Measurements from ENCODE around the gene DMGDH. TPM values are rescaled to one million over a fixed set of nuclear protein-coding genes. Genes with fewer than 3 reads are reported as not detected.

DMGDH gene
- total RNA-seq, 1 experiment from 2014 or later: not detected

DNA sequence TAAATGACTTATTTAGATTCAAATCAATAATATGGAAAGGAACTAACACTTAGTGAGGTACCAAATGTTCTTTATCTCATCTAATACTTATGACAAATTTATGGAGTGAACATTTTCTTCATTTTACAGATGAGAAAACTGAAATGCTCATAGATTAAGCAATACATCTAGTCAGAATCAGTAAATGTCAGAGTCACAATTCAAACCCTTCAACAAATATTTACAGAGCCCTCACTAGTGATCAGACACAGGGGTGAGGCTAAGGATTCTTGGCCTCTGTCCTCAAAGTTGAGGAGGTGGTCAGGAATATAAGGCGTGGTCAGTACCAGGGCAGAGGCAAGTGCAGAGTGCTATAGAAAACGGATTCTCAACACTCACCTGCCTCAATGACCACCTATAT lies 54.8 kb downstream of the DMGDH start:
- Histone ChIP-seq H2BK12ac (ENCODE audit: insufficient read length, low read depth, low read length) (no peak overlapping the region), H4K20me1 (ENCODE audit: control insufficient read depth, insufficient read depth, insufficient read length) (no peaks in the 10 kb centered on the region), H2AK5ac (ENCODE audit: insufficient read length, low read length) (no peak overlapping the region), H4K8ac (replicated peaks; ENCODE audit: insufficient read length, low read depth, low read length) (no peak overlapping the region), H3K9me3 (ENCODE audit: control insufficient read depth, low read depth, low read length) (no peaks in the 10 kb centered on the region), H3K18ac (ENCODE audit: insufficient read length, low read depth, low read length) (no peak overlapping the region), H3K23ac (ENCODE audit: insufficient read length, low read depth, low read length) (no peak overlapping the region), H3K9ac (ENCODE audit: extremely low read depth, insufficient read length, low read length) (no peak overlapping the region), H2BK5ac (ENCODE audit: insufficient read length, low read length) (no peak overlapping the region), H3T11ph (ENCODE audit: low read length) (no peak overlapping the region), H2AFZ (ENCODE audit: low read length) (no peak overlapping the region), H3K4me2 (ENCODE audit: insufficient read depth, insufficient read length, low read length) (no peak overlapping the region), H3K23me2 (ENCODE audit: insufficient read length, low read depth, low read length, poor library complexity, severe bottlenecking) (no peaks in the 10 kb centered on the region), H2BK20ac (ENCODE audit: low read depth, low read length, poor library complexity, severe bottlenecking) (no peak overlapping the region), H3K4ac (ENCODE audit: low read depth, low read length) (no peak overlapping the region), H2BK120ac (ENCODE audit: low read depth, low read length, poor library complexity, severe bottlenecking) (no peak overlapping the region), H3K14ac (ENCODE audit: insufficient read depth, low read length) (no peak overlapping the region), H4K91ac (ENCODE audit: insufficient read length, low read depth, low read length) (no peak overlapping the region), H3K27ac (ENCODE audit: insufficient read length, low read depth, low read length) (no peak overlapping the region), H3K79me2 (ENCODE audit: insufficient read depth, low read length) (no peaks in the 10 kb centered on the region), H3K4me1 (ENCODE audit: insufficient read depth, low read length) (no peaks in the 10 kb centered on the region), H2BK15ac (ENCODE audit: low read depth, low read length) (no peak overlapping the region), H3K79me1 (ENCODE audit: insufficient read depth, low read depth, low read length, poor library complexity, severe bottlenecking) (no peaks in the 10 kb centered on the region), H4K5ac (ENCODE audit: insufficient read length, low read depth, low read length) (no peak overlapping the region), H3K27me3 (ENCODE audit: insufficient read depth, low read length) (no peaks in the 10 kb centered on the region), H3K56ac (ENCODE audit: insufficient read length, low read depth, low read length) (no peak overlapping the region)
- Mint-ChIP-seq H3K27ac (no peak overlapping the region), H3K27me3 (ENCODE audit: low read depth) (no peaks in the 10 kb centered on the region; the same call in 1 of the 2 replicates), H3K4me3 (no peak overlapping the region), H3K4me1 (no peaks in the 10 kb centered on the region), H3K9me3 (peaks cover 7 to 11% of the 10 kb centered on the region in 2 experiments; a peak in 4 of 5 replicates), H3K36me3 (ENCODE audit: insufficient read depth in 1 of 3, low read depth in 3 of 3) (peaks cover 0 to 5% (median 4%) of the 10 kb centered on the region in 3 experiments; a peak in 5 of 7 replicates)
- WGBS (ENCODE audit: extremely low coverage, insufficient read length, low lambda C conversion rate): no CpG with 5 or more reads among the region's 2 CpGs
- TF ChIP-seq, protein P1, sequence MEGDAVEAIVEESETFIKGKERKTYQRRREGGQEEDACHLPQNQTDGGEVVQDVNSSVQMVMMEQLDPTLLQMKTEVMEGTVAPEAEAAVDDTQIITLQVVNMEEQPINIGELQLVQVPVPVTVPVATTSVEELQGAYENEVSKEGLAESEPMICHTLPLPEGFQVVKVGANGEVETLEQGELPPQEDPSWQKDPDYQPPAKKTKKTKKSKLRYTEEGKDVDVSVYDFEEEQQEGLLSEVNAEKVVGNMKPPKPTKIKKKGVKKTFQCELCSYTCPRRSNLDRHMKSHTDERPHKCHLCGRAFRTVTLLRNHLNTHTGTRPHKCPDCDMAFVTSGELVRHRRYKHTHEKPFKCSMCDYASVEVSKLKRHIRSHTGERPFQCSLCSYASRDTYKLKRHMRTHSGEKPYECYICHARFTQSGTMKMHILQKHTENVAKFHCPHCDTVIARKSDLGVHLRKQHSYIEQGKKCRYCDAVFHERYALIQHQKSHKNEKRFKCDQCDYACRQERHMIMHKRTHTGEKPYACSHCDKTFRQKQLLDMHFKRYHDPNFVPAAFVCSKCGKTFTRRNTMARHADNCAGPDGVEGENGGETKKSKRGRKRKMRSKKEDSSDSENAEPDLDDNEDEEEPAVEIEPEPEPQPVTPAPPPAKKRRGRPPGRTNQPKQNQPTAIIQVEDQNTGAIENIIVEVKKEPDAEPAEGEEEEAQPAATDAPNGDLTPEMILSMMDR (conservative IDR thresholded peaks at IDR 0.05): no peak
- no peak for DNase-seq

All from H9 (cell line).